IPS-15b (cell line): ENCODE data around the gene FOXP2.
"Not testable (repeated sequence)": the region's sequence is repeated elsewhere in the genome, so short reads cannot be mapped to it uniquely, and the experiment has no call there.

Experiments used
- H3K27me3 ChIP-seq: one replicate; pipeline ENCODE4 v1.6.1; 2013; ENCODE audit warnings: low read length; ENCODE audit not compliant: control insufficient read depth, insufficient read depth
- H3K36me3 ChIP-seq: one replicate; pipeline ENCODE4 v1.6.1; 2013; ENCODE audit warnings: low read length; ENCODE audit not compliant: control insufficient read depth, insufficient read depth
- H3K4me1 ChIP-seq: one replicate; pipeline ENCODE4 v1.6.1; 2013; ENCODE audit warnings: mild to moderate bottlenecking, low read length; ENCODE audit not compliant: control insufficient read depth, insufficient read depth
- H3K4me3 ChIP-seq: one replicate; pipeline ENCODE4 v1.5.1; 2013; ENCODE audit warnings: low read depth, low read length
- H3K9ac ChIP-seq: one replicate; pipeline ENCODE4 v1.6.1; 2013; ENCODE audit warnings: low read depth, mild to moderate bottlenecking, low read length
- H3K9me3 ChIP-seq: one replicate; pipeline ENCODE4 v1.6.1; 2013; ENCODE audit warnings: mild to moderate bottlenecking, low read length; ENCODE audit not compliant: control insufficient read depth, insufficient read depth

FOXP2 gene

GRCh38 chr7:114414156-114415063 lies at the start of gene FOXP2:
Gene FOXP2 (plus strand): TSS chr7:114414815. CDS start chr7:114426512, 11,697 bp downstream.
- Histone ChIP-seq H3K27me3 (no peaks in the 10 kb centered on the region), H3K36me3 (no peaks in the 10 kb centered on the region), H3K9me3 (no peaks in the 10 kb centered on the region), H3K4me1 (peaks cover 14% of the 10 kb centered on the region), H3K9ac (no peak within 1 kb of the TSS), H3K4me3 (peak within 1 kb of the TSS; percentile 36)

GRCh38 chr7:114365791-114366190 lies 48.8 kb upstream of the FOXP2 start:
- H3K27me3 ChIP-seq: no peaks in the 10 kb centered on the region
- H3K9ac ChIP-seq: no peak overlapping the region
- peaks cover 10% of the 10 kb centered on the region for H3K4me1 ChIP-seq
- no peaks in the 10 kb centered on the region for H3K36me3 ChIP-seq
- H3K4me3 ChIP-seq: no peak overlapping the region
- H3K9me3 ChIP-seq: no peaks in the 10 kb centered on the region

- Histone ChIP-seq H3K4me3 (no peak overlapping the region), H3K9ac (no peak overlapping the region), H3K9me3 (no peaks in the 10 kb centered on the region), H3K36me3 (no peaks in the 10 kb centered on the region), H3K27me3 (no peaks in the 10 kb centered on the region), H3K4me1 (peaks cover 4% of the 10 kb centered on the region)
These were observed 46.1 kb upstream of the FOXP2 start for GRCh38 chr7:114368492-114368891.

GRCh38 chr7:114369294-114369693 lies 45.3 kb upstream of the FOXP2 start:
- Histone ChIP-seq H3K27me3 (no peaks in the 10 kb centered on the region), H3K4me3 (no peak overlapping the region), H3K9ac (no peak overlapping the region), H3K9me3 (no peaks in the 10 kb centered on the region), H3K4me1 (no peaks in the 10 kb centered on the region), H3K36me3 (no peaks in the 10 kb centered on the region)

- no peaks in the 10 kb centered on the region for H3K36me3 ChIP-seq
- no peaks in the 10 kb centered on the region for H3K27me3 ChIP-seq
- H3K4me3 ChIP-seq: no peak overlapping the region
These were observed 42.0 kb upstream of the FOXP2 start for GRCh38 chr7:114372619-114373018.

GRCh38 chr7:114375907-114376306 lies 38.7 kb upstream of the FOXP2 start:
- Histone ChIP-seq H3K27me3 (no peaks in the 10 kb centered on the region), H3K9ac (no peak overlapping the region)

More at GRCh38 chr7:114372619-114373018, 42.0 kb upstream of the FOXP2 start:
- H3K9me3 ChIP-seq: no peaks in the 10 kb centered on the region
- H3K4me1 ChIP-seq: no peaks in the 10 kb centered on the region
- no peak overlapping the region for H3K9ac ChIP-seq

GRCh38 chr7:114383946-114384345 lies 30.7 kb upstream of the FOXP2 start:
- not testable (repeated sequence) for H3K4me3 ChIP-seq, H3K9ac ChIP-seq, H3K9me3 ChIP-seq, H3K4me1 ChIP-seq, H3K36me3 ChIP-seq, H3K27me3 ChIP-seq

More at GRCh38 chr7:114375907-114376306, 38.7 kb upstream of the FOXP2 start:
- Histone ChIP-seq H3K36me3 (no peaks in the 10 kb centered on the region), H3K9me3 (no peaks in the 10 kb centered on the region), H3K4me3 (no peak overlapping the region), H3K4me1 (no peaks in the 10 kb centered on the region)

- not testable (repeated sequence) for H3K4me3 ChIP-seq, H3K9me3 ChIP-seq, H3K9ac ChIP-seq, H3K27me3 ChIP-seq, H3K4me1 ChIP-seq, H3K36me3 ChIP-seq
These were observed 30.3 kb upstream of the FOXP2 start for GRCh38 chr7:114384346-114384745.

- Histone ChIP-seq H3K27me3 (no peaks in the 10 kb centered on the region), H3K9ac (no peak overlapping the region), H3K9me3 (no peaks in the 10 kb centered on the region), H3K4me1 (no peaks in the 10 kb centered on the region), H3K4me3 (no peak overlapping the region), H3K36me3 (no peaks in the 10 kb centered on the region)
These were observed 26.6 kb upstream of the FOXP2 start for GRCh38 chr7:114388021-114388420.

- Histone ChIP-seq H3K9me3 (no peaks in the 10 kb centered on the region), H3K36me3 (no peaks in the 10 kb centered on the region), H3K9ac (no peak overlapping the region), H3K4me3 (no peak overlapping the region), H3K27me3 (no peaks in the 10 kb centered on the region), H3K4me1 (no peaks in the 10 kb centered on the region)
These were observed 21.9 kb upstream of the FOXP2 start for GRCh38 chr7:114392686-114393085.

GRCh38 chr7:114402876-114403635 lies 11.6 kb upstream of the FOXP2 start:
- H3K9ac ChIP-seq: no peak overlapping the region
- H3K4me3 ChIP-seq: no peak overlapping the region
- no peaks in the 10 kb centered on the region for H3K4me1 ChIP-seq
- no peaks in the 10 kb centered on the region for H3K9me3 ChIP-seq
- no peaks in the 10 kb centered on the region for H3K36me3 ChIP-seq
- H3K27me3 ChIP-seq: no peaks in the 10 kb centered on the region

- Histone ChIP-seq H3K36me3 (no peaks in the 10 kb centered on the region), H3K4me1 (no peaks in the 10 kb centered on the region), H3K4me3 (no peak overlapping the region), H3K27me3 (no peaks in the 10 kb centered on the region), H3K9me3 (no peaks in the 10 kb centered on the region), H3K9ac (no peak overlapping the region)
These were observed 9.2 kb upstream of the FOXP2 start for GRCh38 chr7:114405427-114405826.
